ENCODE data around the gene EVPL.
"Not testable (repeated sequence)": the region's sequence is repeated elsewhere in the genome, so short reads cannot be mapped to it uniquely, and the experiment has no call there.

EVPL gene

DNA sequence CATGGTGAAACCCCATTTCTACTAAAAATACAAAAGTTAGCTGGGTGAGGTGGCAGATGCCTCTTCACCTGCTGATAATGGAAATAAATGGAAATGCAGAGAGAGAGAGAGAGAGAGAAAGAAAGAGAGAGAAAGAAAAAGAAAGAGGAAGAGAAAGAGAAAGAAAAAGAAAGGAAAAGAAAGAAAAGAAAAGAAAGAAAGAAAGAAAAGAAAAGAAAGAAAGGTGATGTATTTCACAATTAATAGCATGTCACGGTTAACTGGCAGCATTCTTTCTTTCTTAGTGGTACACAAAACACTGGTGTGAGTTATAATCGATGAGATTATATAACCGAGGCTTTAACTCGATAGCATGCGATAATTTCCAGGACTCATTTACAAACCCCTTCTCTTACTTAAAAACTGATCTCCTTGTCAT, 51.3 kb downstream of the EVPL start:
- H3K27me3 Mint-ChIP-seq: no peaks in the 10 kb centered on the region
- peaks cover 17% of the 10 kb centered on the region for H3K36me3 Mint-ChIP-seq (ENCODE audit: insufficient read depth)
- H3K27ac Mint-ChIP-seq (ENCODE audit: low read depth): peak overlapping the region; percentile 80
- ATAC-seq (replicated peaks; ENCODE audit: extremely low read depth, poor library complexity, severe bottlenecking) (no peak), DNase-seq (ENCODE audit: low spot score in 2 of 2) (no peak)
- peak overlapping the region; percentile 16 for H3K4me3 Mint-ChIP-seq
- no peaks in the 10 kb centered on the region for H3K9me3 Mint-ChIP-seq
- peaks cover 36% of the 10 kb centered on the region for H3K4me1 Mint-ChIP-seq

DNA sequence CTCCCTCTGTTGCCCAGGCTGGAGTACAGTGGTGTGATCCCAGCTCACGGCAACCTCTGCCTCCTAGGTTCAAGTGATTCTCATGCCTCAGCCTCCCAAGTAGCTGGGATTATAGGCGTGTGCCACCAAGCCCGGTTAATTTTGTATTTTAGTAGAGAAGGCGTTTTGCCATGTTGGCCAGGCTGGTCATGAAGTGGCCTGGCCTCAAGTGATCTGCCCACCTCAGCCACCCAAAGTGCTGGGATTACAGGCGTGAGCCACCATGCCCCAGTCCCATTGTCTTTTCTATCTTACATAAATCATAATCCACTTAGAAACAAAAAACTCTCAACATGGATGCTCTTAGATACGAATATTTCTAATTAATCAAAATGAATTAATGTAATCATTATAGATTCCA, 51.9 kb downstream of the EVPL start:
- Mint-ChIP-seq H3K36me3 (ENCODE audit: insufficient read depth) (peaks cover 17% of the 10 kb centered on the region), H3K27ac (ENCODE audit: low read depth) (peak overlapping the region; percentile 80), H3K4me1 (peaks cover 36% of the 10 kb centered on the region)
- not testable (repeated sequence) for DNase-seq (ENCODE audit: low spot score in 2 of 2); H3K4me3 Mint-ChIP-seq; H3K27me3 Mint-ChIP-seq; ATAC-seq (replicated peaks; ENCODE audit: extremely low read depth, poor library complexity, severe bottlenecking); H3K9me3 Mint-ChIP-seq

DNA sequence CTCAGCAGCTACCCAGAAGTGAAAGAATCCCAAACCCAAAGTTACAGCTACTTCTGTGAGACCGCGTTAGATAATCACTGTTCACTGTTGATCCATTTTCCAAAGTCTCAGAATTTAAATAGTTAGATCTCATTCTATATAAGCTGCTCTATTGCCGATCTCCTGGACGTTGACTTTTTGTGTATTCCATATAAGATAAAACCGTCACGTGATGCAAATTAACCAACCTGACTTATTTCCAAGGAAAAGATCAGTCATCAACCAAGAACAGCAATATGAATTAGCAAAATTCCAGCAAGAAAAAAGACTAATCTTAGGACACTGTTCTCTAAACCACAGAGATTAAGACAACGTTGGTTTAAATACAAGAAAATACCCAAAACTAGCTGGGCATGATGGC, 56.5 kb downstream of the EVPL start:
- no peak for ATAC-seq (replicated peaks; ENCODE audit: extremely low read depth, poor library complexity, severe bottlenecking)
- peaks cover 22% of the 10 kb centered on the region for H3K4me1 Mint-ChIP-seq
- peaks cover 12% of the 10 kb centered on the region for H3K36me3 Mint-ChIP-seq (ENCODE audit: insufficient read depth)
- no peak overlapping the region for H3K27ac Mint-ChIP-seq (ENCODE audit: low read depth)
- H3K4me3 Mint-ChIP-seq: no peak overlapping the region
- no peaks in the 10 kb centered on the region for H3K27me3 Mint-ChIP-seq
- DNase-seq (ENCODE audit: low spot score in 2 of 2): no peak
- H3K9me3 Mint-ChIP-seq: no peaks in the 10 kb centered on the region

DNA sequence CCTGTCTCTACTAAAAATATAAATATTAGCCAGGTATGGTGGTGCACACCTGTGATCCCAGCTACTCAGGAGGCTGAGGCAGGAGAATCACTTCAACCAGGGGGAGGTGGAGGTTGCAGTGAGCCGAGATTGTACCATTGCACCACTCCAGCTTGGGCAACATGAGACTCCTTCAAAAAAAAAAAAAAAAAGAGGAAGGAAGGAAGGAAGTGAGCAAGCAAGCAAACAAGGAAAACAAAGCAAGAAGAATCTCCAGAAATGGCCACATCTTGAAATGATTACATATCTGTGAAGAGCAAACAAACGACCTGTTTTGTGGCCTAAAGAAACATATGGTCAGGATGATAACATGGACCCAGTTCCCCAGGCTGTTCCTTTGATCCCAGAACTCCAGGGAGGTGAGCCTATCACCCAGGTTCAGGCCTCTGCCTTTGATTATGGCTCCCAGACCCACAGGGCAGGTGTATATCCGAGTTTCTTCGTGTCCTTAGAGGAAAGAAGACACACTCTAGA, 57.0 kb downstream of the EVPL start:
- Mint-ChIP-seq H3K36me3 (ENCODE audit: insufficient read depth) (peaks cover 12% of the 10 kb centered on the region), H3K9me3 (no peaks in the 10 kb centered on the region), H3K27me3 (no peaks in the 10 kb centered on the region), H3K27ac (ENCODE audit: low read depth) (peak overlapping the region; percentile 17), H3K4me1 (peaks cover 19% of the 10 kb centered on the region), H3K4me3 (no peak overlapping the region)
- DNase-seq (ENCODE audit: low spot score in 2 of 2): no peak
- ATAC-seq (replicated peaks; ENCODE audit: extremely low read depth, poor library complexity, severe bottlenecking): no peak

DNA sequence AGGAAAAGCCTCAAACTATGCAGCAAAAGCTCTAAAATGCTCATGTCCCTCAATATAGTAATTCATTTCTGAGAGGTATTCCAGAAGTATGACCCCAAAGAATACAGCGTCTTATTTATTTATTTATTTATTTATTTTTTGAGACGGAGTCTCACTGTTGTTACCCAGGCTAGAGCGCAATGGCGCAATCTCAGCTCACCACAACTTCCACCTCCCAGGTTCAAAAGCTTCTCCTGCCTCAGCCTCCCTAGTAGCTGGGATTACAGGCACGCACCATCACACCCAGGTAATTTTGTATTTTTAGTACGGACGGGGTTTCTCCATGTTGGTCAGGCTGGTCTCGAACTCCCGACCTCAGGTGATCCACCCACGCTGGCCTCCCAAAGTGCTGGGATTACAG, 58.1 kb downstream of the EVPL start:
- H3K36me3 Mint-ChIP-seq (ENCODE audit: insufficient read depth): peaks cover 15% of the 10 kb centered on the region
- peaks cover 19% of the 10 kb centered on the region for H3K4me1 Mint-ChIP-seq
- not testable (repeated sequence) for H3K27me3 Mint-ChIP-seq; DNase-seq (ENCODE audit: low spot score in 2 of 2); H3K4me3 Mint-ChIP-seq; ATAC-seq (replicated peaks; ENCODE audit: extremely low read depth, poor library complexity, severe bottlenecking); H3K27ac Mint-ChIP-seq (ENCODE audit: low read depth); H3K9me3 Mint-ChIP-seq

DNA sequence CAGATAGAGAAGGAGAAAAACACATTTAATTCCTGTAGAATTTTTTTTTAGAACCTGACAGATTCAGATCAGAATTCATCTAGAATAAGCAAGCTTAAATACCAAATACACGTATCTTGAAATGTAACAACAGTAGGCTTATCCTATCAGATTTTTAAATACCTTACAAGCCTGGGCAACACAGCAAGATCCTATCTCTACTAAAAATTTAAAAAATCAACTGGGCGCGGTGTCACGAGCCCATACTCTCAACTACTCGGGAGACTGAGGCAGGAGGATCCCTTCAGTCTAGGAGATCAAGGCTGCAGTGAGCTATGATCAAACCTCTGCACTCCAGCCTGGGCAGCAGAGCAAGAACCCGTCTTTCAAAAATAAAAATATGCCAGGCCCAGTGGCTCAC, 61.6 kb downstream of the EVPL start:
- Mint-ChIP-seq H3K27ac (ENCODE audit: low read depth) (no peak overlapping the region), H3K27me3 (no peaks in the 10 kb centered on the region), H3K4me1 (peaks cover 19% of the 10 kb centered on the region), H3K36me3 (ENCODE audit: insufficient read depth) (peaks cover 10% of the 10 kb centered on the region), H3K9me3 (no peaks in the 10 kb centered on the region), H3K4me3 (no peak overlapping the region)
- ATAC-seq (replicated peaks; ENCODE audit: extremely low read depth, poor library complexity, severe bottlenecking): no peak
- no peak for DNase-seq (ENCODE audit: low spot score in 2 of 2)

DNA sequence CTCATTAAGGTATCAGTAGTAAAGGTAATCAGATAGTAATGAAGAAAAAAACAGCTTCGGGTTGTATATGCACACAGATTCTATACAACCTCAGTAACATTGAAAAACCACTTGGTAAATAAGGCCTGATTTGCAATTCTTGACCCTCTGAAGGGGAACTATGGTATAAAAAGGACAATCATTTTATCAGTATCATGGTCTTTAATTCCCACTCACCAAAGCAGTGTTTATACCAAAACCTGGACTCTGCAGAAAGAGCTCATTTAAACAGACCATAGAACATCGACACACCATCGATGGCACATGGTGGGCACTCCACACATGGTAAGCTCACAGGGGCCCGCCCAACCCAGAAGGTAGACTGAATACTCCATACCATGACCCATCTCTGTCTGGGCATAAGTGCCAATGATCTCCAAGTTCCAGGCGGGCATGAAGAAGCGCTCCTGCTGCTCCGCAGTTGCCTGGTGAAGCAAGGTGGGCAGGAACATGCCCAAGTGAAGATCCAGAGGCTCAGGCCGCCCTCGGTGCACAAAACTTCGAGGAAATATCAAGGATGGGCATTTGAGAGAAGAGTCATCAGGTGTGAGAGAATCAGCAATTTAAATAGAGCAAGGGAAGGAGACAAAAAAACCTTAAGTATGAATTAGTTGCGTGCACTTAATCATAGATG, 67.1 kb downstream of the EVPL start:
- H3K9me3 Mint-ChIP-seq: no peaks in the 10 kb centered on the region
- H3K4me3 Mint-ChIP-seq: no peak overlapping the region
- ATAC-seq (replicated peaks; ENCODE audit: extremely low read depth, poor library complexity, severe bottlenecking) (no peak), DNase-seq (ENCODE audit: low spot score in 2 of 2) (no peak)
- peaks cover 29% of the 10 kb centered on the region for H3K36me3 Mint-ChIP-seq (ENCODE audit: insufficient read depth)
- H3K4me1 Mint-ChIP-seq: peaks cover 13% of the 10 kb centered on the region
- H3K27me3 Mint-ChIP-seq: no peaks in the 10 kb centered on the region
- H3K27ac Mint-ChIP-seq (ENCODE audit: low read depth): no peak overlapping the region

DNA sequence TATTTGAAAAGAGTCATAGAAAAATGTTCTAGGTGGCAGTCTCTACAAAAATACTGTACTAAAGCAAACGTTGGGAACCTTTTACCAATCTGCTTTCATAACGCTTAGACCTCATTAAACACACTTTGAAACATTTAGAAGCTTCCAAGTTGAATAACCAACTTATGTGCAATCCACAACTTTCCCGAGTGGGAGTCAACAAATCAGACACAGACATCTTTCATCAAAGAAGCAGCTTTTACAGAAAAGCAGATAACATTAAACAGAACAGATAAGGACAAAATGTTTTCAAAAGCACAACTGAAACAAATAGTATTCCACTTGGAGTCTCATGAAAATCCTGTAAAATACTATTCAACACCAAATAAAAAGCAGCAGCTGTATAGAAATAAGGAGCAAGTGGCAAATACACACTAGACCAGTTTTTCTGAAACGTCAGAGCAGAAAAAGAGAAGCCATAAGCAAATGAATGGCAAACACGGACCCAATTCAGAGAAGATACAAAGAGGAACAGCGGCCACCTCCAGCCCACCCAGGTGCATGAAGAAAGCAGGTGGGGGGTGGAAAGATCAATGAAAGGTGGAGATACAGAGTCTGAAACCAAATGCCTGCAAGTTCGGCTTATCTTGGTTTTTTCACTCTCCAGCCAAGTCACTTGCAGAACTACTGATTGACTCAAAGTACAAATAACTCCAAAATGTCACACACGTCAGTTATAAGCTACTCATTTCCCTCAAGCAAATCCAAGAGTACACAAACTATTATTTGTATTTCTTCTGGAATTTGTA, 67.9 kb downstream of the EVPL start:
- DNase-seq (ENCODE audit: low spot score in 2 of 2) (no peak), ATAC-seq (replicated peaks; ENCODE audit: extremely low read depth, poor library complexity, severe bottlenecking) (no peak)
- Mint-ChIP-seq H3K27ac (ENCODE audit: low read depth) (no peak overlapping the region), H3K4me3 (no peak overlapping the region), H3K27me3 (no peaks in the 10 kb centered on the region), H3K4me1 (peaks cover 13% of the 10 kb centered on the region), H3K9me3 (no peaks in the 10 kb centered on the region), H3K36me3 (ENCODE audit: insufficient read depth) (peaks cover 33% of the 10 kb centered on the region)

Measured in central memory CD8-positive, alpha-beta T cell (primary cell).